Kidney tubule cell (primary cell): ENCODE measurements around the gene IL22RA1.

Source experiments
- DNase-seq: peaks from one replicate; pipeline ENCODE4 v3.0.0-alpha.2; 2018; ENCODE audit warnings: low spot score

Gene IL22RA1

GRCh38 chr1:24167008-24167407, 24.1 kb upstream of the IL22RA1 start:
- no peak for DNase-seq

DNA sequence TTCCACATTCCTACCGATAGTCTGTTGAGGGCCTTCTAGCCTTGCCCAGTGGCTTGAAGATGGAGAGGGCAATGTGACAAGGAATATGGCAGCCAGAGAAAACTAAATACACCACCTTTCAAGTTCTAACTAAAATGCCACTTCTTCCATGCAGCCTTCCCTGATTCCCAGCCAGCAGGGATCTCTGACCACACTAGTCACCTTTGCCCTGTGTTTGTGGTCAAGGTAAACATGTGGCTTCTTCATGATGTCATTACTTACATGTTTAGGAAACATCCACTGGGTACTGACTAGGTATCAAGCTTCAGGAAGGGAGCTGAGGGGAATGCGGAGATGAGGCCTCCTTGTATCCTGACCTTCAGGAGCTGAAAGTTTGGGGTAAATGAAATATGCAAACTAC, 22.6 kb upstream of the IL22RA1 start:
- no peak for DNase-seq

GRCh38 chr1:24164004-24164403, 21.1 kb upstream of the IL22RA1 start:
- DNase-seq = no peak

- no peak for DNase-seq
Measured at GRCh38 chr1:24162201-24162600, 19.3 kb upstream of the IL22RA1 start.

DNA sequence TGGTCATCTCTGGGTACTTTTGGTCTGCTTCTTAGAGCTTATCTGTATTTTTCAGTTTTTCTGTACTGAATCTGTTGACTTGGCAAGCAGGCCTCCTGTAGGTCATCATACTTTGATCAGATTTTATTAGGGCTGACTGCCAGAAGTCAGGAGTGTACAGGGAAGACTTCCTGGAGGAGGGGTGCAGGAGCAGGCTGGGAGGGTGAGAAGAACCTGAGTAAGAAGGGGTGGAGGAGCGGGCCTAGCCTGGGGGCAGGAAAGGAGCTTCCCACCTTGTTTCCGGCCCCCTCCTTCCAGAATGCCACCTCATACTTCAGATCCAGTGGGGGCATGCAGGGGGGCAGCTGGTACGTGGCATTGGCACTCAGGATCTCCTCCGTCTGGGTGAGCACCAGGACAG, 18.3 kb upstream of the IL22RA1 start:
- DNase-seq = no peak

DNA sequence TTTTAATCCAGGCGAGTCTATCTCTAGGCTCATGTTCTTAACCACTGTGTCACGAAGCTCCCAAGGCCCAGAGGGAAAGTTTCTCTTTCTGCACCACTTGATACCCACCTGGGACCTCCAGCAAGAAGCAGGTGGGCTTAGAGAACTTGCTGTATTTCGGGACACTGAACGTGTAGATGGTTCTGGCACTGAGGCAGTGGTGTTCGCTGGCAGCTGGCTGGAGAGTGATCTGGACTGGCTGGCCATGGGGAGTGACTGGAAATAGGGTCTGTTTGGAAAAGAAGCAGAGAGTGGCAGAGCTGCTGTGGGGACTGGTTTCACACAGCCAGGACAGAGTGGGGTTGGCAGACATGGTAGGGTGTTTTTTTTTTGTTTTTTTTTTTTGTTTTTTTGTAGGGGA, 16.4 kb upstream of the IL22RA1 start:
- DNase-seq = no peak

- no peak for DNase-seq
Measured at GRCh38 chr1:24157918-24158481, 15.1 kb upstream of the IL22RA1 start.

DNA sequence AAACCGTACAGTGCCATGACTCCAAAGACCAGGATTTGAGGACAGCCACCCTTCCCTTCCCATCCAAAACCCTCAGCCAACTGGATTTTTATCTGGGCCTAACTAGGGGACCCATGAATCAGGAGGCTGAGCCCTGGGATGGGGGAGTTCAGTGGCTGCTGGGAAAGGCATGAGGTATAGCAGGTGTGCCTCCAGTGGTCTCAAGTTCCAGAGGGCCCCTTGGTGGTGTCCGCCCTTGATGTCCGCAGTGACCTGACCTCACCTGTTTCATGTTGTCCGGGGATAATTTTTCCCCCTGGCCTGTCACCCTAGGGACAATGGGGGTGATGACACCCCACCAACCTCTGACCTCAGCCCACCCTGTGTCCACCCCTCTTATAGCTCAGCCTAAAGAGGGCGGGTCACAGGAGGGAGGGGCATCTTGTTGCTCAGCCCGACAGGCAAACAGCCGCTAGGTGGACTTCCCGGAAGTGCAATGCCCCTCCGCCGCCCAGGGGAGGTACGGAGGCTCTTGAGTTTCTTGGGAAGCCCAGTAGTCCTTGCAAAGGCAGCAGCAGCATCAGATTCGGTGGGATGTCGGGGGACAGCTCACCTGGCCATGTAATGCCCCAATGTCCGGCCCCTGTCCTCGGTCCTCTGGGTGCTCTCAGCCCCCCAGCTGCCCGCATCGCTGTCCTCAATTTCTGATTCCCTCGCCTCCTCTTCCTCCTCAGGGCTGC, 13.8 kb upstream of the IL22RA1 start:
- DNase-seq = no peak

GRCh38 chr1:24155011-24155782, 12.3 kb upstream of the IL22RA1 start:
- DNase-seq = peak; percentile 83

DNA sequence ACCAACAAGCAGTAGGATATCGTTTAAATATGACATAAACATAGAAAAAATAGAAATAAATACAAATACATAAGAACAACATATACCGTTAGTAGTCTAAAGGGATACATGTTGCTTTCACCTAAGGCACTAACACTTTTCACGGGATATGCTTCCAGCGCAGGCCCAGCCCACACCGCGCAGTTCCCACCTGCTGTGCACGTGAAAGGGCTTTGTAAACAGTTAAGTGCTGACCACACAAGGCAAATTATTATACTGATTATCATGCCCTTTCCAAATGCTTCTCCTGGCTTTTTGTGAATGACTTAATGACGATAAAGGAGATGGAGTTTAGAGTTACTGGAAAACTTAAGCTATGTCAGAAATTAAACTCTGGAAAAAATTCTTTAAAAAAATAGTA, 11.3 kb upstream of the IL22RA1 start:
- no peak for DNase-seq

- no peak for DNase-seq
Measured at GRCh38 chr1:24152631-24153494, 9.9 kb upstream of the IL22RA1 start.

DNA sequence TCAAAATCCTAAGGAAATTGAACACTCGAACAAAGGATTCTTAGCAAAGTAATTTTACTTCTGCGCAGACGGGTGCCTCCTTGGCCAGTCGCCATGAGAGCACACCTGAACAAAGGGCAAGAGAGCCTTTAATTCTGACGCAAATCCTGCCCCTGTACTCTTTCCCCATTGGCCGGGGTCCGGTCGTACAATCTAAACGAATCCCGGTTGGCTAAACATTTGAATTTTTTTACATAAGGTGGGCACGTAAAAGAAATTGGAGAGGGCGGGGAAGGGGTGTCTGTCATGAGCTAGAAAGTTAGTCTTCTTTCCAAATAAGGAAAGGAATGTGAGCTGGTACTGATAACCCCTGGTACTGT, 8.2 kb upstream of the IL22RA1 start:
- DNase-seq = peak; percentile 60

DNA sequence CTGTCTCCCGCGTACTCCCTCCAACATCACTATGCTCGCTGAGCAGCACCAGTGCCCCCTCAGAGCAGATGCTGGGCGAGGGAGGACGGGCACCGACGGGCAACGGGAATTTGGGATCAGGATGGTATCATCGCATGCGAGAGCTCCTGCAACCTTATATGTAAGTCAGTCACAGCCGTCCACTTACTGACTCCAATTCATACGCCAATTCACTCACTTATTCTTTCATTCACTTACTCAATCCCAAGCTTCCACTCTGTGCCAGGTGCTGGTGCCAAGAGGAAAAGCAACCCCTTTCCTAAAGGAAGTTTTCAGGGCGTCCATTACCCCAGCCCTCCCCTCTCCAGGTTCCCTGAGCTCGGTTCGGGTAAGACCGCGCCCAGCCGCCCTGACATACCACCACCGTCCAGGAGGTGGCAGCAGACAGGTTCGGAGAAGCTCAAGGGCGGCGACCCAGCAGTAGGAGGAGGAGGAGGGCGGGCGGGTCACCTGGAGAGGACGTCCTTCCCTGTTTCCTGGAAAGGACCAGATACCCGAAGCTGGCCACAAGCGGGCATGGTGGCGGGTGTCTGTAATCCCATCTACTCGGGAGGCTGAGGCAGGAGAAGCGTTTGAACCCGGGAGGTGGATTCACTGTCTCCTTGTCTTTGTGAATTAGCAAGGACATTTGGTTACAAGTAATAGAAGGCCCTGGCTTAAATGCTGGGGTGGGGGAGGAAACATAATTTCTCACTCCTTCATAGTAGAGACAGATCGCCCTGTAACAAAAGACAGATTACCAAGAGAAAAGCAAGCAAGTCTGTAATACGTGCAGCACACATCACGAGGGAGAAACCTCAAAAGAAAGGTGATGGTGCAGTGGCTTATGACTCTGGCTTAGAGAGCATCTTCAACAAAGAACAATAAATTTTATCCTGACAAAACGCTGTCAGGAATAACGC, 7.6 kb upstream of the IL22RA1 start:
- peak; percentile 88 for DNase-seq

- DNase-seq = peak; percentile 68
Measured at GRCh38 chr1:24149866-24150233, 6.9 kb upstream of the IL22RA1 start.

DNA sequence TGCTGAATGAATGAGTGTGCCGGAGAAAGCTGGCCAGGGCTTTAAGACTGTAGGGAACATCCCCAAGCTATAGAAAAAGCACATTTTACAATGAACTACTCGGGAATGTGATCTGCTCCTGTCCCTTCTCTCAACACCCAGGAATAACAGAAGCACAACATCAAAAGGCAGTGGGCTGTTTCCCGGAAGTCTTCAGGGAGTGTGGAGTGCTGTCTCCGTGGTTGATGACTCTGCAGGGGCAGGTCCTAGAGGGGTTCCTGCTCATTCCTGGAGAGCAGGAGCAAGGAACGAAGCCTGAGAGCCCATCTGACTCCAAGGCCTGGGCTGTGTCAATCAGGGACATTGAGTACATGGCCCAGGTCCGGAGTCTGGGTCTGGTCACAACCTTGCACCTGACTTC, 4.9 kb upstream of the IL22RA1 start:
- DNase-seq = no peak

GRCh38 chr1:24147194-24147593, 4.3 kb upstream of the IL22RA1 start:
- no peak for DNase-seq

- DNase-seq = no peak
Measured at GRCh38 chr1:24141311-24141997, 1.5 kb downstream of the IL22RA1 start.

- no peak for DNase-seq
Measured at GRCh38 chr1:24140741-24141181, 2.2 kb downstream of the IL22RA1 start.

- no peak for DNase-seq
Measured at GRCh38 chr1:24139841-24140425, 3.0 kb downstream of the IL22RA1 start.

- DNase-seq = no peak
Measured at GRCh38 chr1:24139222-24139489, 3.8 kb downstream of the IL22RA1 start.
